HL-60 (cell line): ENCODE measurements around the gene CCDC89.

Experiments
- DNase-seq, 2 experiments: peaks; one replicate each; pipeline ENCODE4 v3.0.0-alpha.2; 2010 to 2020; ENCODE audit warnings: low read depth in 1 of 2, low spot score in 1 of 2
- H3K27ac ChIP-seq: fragments of 250-450 bp; sonication (Bioruptor Pico); replicated peaks from 2 replicates; pipeline ENCODE4 v1.5.1; 2020; ENCODE audit warnings: mild to moderate bottlenecking, moderate library complexity
- H3K27me3 ChIP-seq: fragments of 250-450 bp; sonication (Bioruptor Pico); 2 replicates; pipeline ENCODE4 v1.5.1; 2021; ENCODE audit warnings: mild to moderate bottlenecking, moderate library complexity; ENCODE audit not compliant: insufficient read depth, poor library complexity, severe bottlenecking
- H3K4me3 ChIP-seq: replicated peaks from 2 replicates; pipeline ENCODE4 v1.5.1; 2011; ENCODE audit warnings: mild to moderate bottlenecking, control low read depth, low read length; ENCODE audit not compliant: insufficient read depth
- GABPA ChIP-seq: IDR thresholded peaks from 2 replicates; pipeline ENCODE4 v1.6.1; 2012; ENCODE audit warnings: low read depth
- POLR2AphosphoS5 ChIP-seq: IDR thresholded peaks from 2 replicates; pipeline ENCODE4 v1.6.1; 2012; ENCODE audit warnings: low read depth
- REST ChIP-seq: IDR thresholded peaks from 2 replicates; pipeline ENCODE4 v1.6.1; 2012; ENCODE audit warnings: low read depth; ENCODE audit not compliant: insufficient replicate concordance
- SPI1 ChIP-seq: IDR thresholded peaks from 2 replicates; pipeline ENCODE4 v1.6.1; 2012; ENCODE audit warnings: low read depth, mild to moderate bottlenecking, borderline replicate concordance
- TF ChIP-seq, protein P1 (sequence below): IDR thresholded peaks from one replicate; pipeline ENCODE4 v1.5.1; 2011; ENCODE audit warnings: low read length, control low read depth, inconsistent platforms; ENCODE audit not compliant: insufficient read depth

The CCDC89 gene

GRCh38 chr11:85680897-85681296 lies 5.1 kb downstream of the CCDC89 start:
- TF ChIP-seq POLR2AphosphoS5, result no peak
- no peak for TF ChIP-seq GABPA
- no peak for TF ChIP-seq SPI1
- no peak for TF ChIP-seq REST
- TF ChIP-seq, protein P1, sequence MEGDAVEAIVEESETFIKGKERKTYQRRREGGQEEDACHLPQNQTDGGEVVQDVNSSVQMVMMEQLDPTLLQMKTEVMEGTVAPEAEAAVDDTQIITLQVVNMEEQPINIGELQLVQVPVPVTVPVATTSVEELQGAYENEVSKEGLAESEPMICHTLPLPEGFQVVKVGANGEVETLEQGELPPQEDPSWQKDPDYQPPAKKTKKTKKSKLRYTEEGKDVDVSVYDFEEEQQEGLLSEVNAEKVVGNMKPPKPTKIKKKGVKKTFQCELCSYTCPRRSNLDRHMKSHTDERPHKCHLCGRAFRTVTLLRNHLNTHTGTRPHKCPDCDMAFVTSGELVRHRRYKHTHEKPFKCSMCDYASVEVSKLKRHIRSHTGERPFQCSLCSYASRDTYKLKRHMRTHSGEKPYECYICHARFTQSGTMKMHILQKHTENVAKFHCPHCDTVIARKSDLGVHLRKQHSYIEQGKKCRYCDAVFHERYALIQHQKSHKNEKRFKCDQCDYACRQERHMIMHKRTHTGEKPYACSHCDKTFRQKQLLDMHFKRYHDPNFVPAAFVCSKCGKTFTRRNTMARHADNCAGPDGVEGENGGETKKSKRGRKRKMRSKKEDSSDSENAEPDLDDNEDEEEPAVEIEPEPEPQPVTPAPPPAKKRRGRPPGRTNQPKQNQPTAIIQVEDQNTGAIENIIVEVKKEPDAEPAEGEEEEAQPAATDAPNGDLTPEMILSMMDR, result no peak
- Histone ChIP-seq H3K27ac (no peak overlapping the region), H3K4me3 (no peak overlapping the region), H3K27me3 (no peaks in the 10 kb centered on the region)
- DNase-seq, result no peak

DNA sequence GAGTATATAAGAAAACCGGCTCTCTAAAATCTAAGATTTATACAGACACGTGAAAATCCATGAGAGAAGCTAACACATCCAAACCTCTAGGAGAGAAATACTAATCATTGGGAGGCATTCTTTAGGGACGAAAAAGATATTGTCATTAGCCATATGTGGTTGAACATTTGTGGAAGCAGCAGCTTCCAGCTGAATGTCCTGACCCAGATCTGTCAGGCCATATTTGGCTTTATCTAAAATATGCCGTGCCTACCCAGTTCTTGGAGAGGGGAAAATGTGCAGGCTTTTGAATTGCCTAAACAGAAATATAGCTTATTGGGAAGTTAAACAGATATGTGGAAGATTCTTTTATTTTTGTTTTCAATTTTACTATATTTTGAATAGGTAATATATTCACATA lies 6.4 kb downstream of the CCDC89 start:
- no peak for DNase-seq
- Histone ChIP-seq H3K27ac (no peak overlapping the region), H3K27me3 (no peaks in the 10 kb centered on the region), H3K4me3 (no peak overlapping the region)
- TF ChIP-seq SPI1 (no peak), POLR2AphosphoS5 (no peak), REST (no peak), GABPA (no peak)
- TF ChIP-seq, protein P1, result no peak

- Histone ChIP-seq H3K27me3 (no peaks in the 10 kb centered on the region), H3K4me3 (no peak overlapping the region), H3K27ac (no peak overlapping the region)
- no peak for DNase-seq
- TF ChIP-seq, protein P1, result no peak
- TF ChIP-seq POLR2AphosphoS5 (no peak), GABPA (no peak)
These were observed 12.6 kb downstream of the CCDC89 start for GRCh38 chr11:85673393-85673792.

GRCh38 chr11:85672105-85672902 lies 13.7 kb downstream of the CCDC89 start:
- Histone ChIP-seq H3K27ac (no peak overlapping the region), H3K4me3 (no peak overlapping the region), H3K27me3 (no peaks in the 10 kb centered on the region)
- no peak for DNase-seq
- TF ChIP-seq REST, result no peak
- TF ChIP-seq POLR2AphosphoS5, result no peak
- TF ChIP-seq, protein P1, result no peak
- TF ChIP-seq SPI1, result no peak
- no peak for TF ChIP-seq GABPA
